ENCODE measurements around the gene SLC35B3. TPM values are rescaled to one million over a fixed set of nuclear protein-coding genes. Genes with fewer than 3 reads are reported as not detected.

The SLC35B3 gene
- polyA plus RNA-seq: 22.0 and 22.3 TPM in 2 replicates
- polyA minus RNA-seq: 11.8 and 12.2 TPM in 2 replicates

DNA sequence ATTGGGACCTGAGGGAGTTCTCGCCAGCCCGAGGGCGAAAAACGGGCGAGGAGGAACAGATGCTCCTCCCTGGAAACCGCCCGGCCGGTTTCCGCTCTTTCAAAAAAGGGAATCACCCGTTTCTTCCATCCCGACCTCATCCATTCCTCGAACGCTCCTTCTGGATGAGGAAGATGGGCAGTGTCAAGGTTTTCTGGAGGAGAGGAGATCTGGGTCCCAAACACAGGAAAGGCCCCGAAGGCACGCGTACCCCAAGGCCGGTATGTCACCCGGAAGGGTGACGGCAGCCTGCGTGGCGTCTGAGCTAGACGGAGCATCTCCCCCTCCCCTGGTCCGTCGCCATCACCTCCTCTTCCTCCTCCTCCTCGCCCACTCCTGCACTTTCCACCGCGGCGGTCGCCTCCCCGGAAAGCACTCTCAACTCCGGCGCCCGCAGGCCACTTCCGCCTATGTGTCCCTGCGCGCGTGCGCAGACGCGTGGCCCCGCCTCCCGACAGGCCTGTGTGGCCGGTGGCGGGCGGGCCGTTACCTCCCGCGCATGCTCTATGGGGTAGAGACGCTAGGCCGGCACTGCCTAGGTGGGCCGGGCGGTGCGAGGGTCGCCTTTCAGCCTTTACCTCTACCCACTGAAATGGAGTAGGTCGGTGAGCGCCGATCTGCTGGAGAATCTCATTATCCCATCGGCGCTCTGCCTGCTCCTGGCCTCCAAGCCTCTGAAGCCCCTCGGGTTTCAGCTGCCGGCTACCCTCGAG lies at the start of gene SLC35B3:
TSS of gene SLC35B3 (minus strand) at position 453 of the 752 bp plus-strand sequence.
- no peaks in the 10 kb centered on the region for H3K27me3 ChIP-seq (ENCODE audit: insufficient read depth, low read depth, low read length)
- H3K9ac ChIP-seq (ENCODE audit: low read length): peak within 1 kb of the TSS; percentile 84
- no peaks in the 10 kb centered on the region for H3K9me2 ChIP-seq (ENCODE audit: insufficient read depth, low read length)
- H3K4me3 ChIP-seq (ENCODE audit: low read length): peak within 1 kb of the TSS; percentile 99
- H2AFZ ChIP-seq (ENCODE audit: low read depth, low read length): peak within 1 kb of the TSS; percentile 100
- H3K36me3 ChIP-seq (ENCODE audit: insufficient read depth, low read length): no peaks in the 10 kb centered on the region
- no peaks in the 10 kb centered on the region for H3K9me3 ChIP-seq (ENCODE audit: low read length)
- no peaks in the 10 kb centered on the region for H4K20me1 ChIP-seq (ENCODE audit: insufficient read depth)
- peaks cover 21% of the 10 kb centered on the region for H3K79me2 ChIP-seq (replicated peaks; ENCODE audit: insufficient read depth, low read length)
- peak within 1 kb of the TSS; percentile 90 for H3K4me2 ChIP-seq (ENCODE audit: low read length)
- TF ChIP-seq EP300 (conservative IDR thresholded peaks at IDR 0.05; ENCODE audit: poor library complexity, severe bottlenecking) (peak; percentile 43), RAD21 (conservative IDR thresholded peaks at IDR 0.05) (peak; percentile 42), MXI1 (conservative IDR thresholded peaks at IDR 0.05; ENCODE audit: poor library complexity, severe bottlenecking) (peak; percentile 89), EZH2 (IDR thresholded peaks at IDR 0.05; ENCODE audit: borderline replicate concordance, insufficient read depth, low read length, poor library complexity, severe bottlenecking) (no peak), SMC3 (conservative IDR thresholded peaks at IDR 0.05; ENCODE audit: poor library complexity) (peak; percentile 47), TAF1 (IDR thresholded peaks at IDR 0.05; ENCODE audit: low read depth) (peak; percentile 73), POLR2AphosphoS5 (IDR thresholded peaks at IDR 0.05) (peak; percentile 83)
- TF ChIP-seq, protein P1, sequence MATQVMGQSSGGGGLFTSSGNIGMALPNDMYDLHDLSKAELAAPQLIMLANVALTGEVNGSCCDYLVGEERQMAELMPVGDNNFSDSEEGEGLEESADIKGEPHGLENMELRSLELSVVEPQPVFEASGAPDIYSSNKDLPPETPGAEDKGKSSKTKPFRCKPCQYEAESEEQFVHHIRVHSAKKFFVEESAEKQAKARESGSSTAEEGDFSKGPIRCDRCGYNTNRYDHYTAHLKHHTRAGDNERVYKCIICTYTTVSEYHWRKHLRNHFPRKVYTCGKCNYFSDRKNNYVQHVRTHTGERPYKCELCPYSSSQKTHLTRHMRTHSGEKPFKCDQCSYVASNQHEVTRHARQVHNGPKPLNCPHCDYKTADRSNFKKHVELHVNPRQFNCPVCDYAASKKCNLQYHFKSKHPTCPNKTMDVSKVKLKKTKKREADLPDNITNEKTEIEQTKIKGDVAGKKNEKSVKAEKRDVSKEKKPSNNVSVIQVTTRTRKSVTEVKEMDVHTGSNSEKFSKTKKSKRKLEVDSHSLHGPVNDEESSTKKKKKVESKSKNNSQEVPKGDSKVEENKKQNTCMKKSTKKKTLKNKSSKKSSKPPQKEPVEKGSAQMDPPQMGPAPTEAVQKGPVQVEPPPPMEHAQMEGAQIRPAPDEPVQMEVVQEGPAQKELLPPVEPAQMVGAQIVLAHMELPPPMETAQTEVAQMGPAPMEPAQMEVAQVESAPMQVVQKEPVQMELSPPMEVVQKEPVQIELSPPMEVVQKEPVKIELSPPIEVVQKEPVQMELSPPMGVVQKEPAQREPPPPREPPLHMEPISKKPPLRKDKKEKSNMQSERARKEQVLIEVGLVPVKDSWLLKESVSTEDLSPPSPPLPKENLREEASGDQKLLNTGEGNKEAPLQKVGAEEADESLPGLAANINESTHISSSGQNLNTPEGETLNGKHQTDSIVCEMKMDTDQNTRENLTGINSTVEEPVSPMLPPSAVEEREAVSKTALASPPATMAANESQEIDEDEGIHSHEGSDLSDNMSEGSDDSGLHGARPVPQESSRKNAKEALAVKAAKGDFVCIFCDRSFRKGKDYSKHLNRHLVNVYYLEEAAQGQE (IDR thresholded peaks at IDR 0.05; ENCODE audit: borderline replicate concordance): peak; percentile 39
- TF ChIP-seq, protein P2, sequence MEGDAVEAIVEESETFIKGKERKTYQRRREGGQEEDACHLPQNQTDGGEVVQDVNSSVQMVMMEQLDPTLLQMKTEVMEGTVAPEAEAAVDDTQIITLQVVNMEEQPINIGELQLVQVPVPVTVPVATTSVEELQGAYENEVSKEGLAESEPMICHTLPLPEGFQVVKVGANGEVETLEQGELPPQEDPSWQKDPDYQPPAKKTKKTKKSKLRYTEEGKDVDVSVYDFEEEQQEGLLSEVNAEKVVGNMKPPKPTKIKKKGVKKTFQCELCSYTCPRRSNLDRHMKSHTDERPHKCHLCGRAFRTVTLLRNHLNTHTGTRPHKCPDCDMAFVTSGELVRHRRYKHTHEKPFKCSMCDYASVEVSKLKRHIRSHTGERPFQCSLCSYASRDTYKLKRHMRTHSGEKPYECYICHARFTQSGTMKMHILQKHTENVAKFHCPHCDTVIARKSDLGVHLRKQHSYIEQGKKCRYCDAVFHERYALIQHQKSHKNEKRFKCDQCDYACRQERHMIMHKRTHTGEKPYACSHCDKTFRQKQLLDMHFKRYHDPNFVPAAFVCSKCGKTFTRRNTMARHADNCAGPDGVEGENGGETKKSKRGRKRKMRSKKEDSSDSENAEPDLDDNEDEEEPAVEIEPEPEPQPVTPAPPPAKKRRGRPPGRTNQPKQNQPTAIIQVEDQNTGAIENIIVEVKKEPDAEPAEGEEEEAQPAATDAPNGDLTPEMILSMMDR (IDR thresholded peaks at IDR 0.05; ENCODE audit: poor library complexity, severe bottlenecking): no peak
- H3K27ac ChIP-seq (ENCODE audit: low read length): peak within 1 kb of the TSS; percentile 78
- no peaks in the 10 kb centered on the region for H3F3A ChIP-seq (ENCODE audit: insufficient read depth, low read length, poor library complexity, severe bottlenecking)

DNA sequence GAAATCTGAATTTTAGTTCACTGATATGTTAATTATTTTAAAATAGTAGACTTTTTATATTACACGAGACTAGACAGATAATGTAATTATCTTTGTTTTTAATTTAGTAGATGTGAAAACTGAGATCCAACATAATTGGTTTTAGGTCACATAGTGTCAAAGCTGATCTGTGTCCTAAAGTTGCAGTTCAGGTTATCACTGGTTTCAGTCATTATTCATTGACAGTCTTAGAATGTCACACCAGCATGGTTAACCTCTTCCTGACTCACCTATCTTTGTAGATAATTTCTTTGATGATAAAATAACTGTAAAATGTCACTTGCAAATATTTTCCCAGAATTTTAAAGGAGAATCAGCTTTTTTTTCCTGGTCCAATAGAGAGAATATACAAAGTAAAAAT lies 48.3 kb upstream of the SLC35B3 start:
- Histone ChIP-seq H3K36me3 (ENCODE audit: insufficient read depth, low read length) (no peaks in the 10 kb centered on the region), H3K9me2 (ENCODE audit: insufficient read depth, low read length) (no peaks in the 10 kb centered on the region), H3K27me3 (ENCODE audit: insufficient read depth, low read depth, low read length) (no peaks in the 10 kb centered on the region), H3K4me3 (ENCODE audit: low read length) (no peak overlapping the region), H3K27ac (ENCODE audit: low read length) (no peak overlapping the region), H2AFZ (ENCODE audit: low read depth, low read length) (no peak overlapping the region), H3F3A (ENCODE audit: insufficient read depth, low read length, poor library complexity, severe bottlenecking) (no peaks in the 10 kb centered on the region), H3K4me2 (ENCODE audit: low read length) (no peak overlapping the region), H3K79me2 (replicated peaks; ENCODE audit: insufficient read depth, low read length) (no peaks in the 10 kb centered on the region), H4K20me1 (ENCODE audit: insufficient read depth) (no peaks in the 10 kb centered on the region), H3K9me3 (ENCODE audit: low read length) (no peaks in the 10 kb centered on the region), H3K9ac (ENCODE audit: low read length) (no peak overlapping the region)
- TF ChIP-seq SMC3 (conservative IDR thresholded peaks at IDR 0.05; ENCODE audit: poor library complexity) (no peak), TAF1 (IDR thresholded peaks at IDR 0.05; ENCODE audit: low read depth) (no peak), POLR2AphosphoS5 (IDR thresholded peaks at IDR 0.05) (no peak), EZH2 (IDR thresholded peaks at IDR 0.05; ENCODE audit: borderline replicate concordance, insufficient read depth, low read length, poor library complexity, severe bottlenecking) (no peak), MXI1 (conservative IDR thresholded peaks at IDR 0.05; ENCODE audit: poor library complexity, severe bottlenecking) (no peak), EP300 (conservative IDR thresholded peaks at IDR 0.05; ENCODE audit: poor library complexity, severe bottlenecking) (no peak), RAD21 (conservative IDR thresholded peaks at IDR 0.05) (no peak)
- TF ChIP-seq, protein P1 (IDR thresholded peaks at IDR 0.05; ENCODE audit: borderline replicate concordance): no peak
- TF ChIP-seq, protein P2 (IDR thresholded peaks at IDR 0.05; ENCODE audit: poor library complexity, severe bottlenecking): no peak

Data from neural cell (in vitro differentiated cells).